Stomach (tissue), 4 donors: ENCODE results near the gene ZCCHC10.

Experiments
- EP300 ChIP-seq: sonication (generic); formaldehyde crosslinking; IDR thresholded peaks from one replicate; pipeline ENCODE4 v1.6.1; 2017; ENCODE audit warnings: antibody characterized with exemption
- TF ChIP-seq, protein P1 (sequence below), 7 experiments: fragments of 450-650 bp in 4 of 7; fragments of 200-600 bp in 3 of 7; sonication (generic) in 3 of 7; IDR thresholded peaks; one replicate each; pipeline ENCODE4 v1.5.1; 2016 to 2019; ENCODE audit warnings: antibody characterized with exemption in 7 of 7, control low read depth in 2 of 7, mild to moderate bottlenecking in 1 of 7

DNA sequence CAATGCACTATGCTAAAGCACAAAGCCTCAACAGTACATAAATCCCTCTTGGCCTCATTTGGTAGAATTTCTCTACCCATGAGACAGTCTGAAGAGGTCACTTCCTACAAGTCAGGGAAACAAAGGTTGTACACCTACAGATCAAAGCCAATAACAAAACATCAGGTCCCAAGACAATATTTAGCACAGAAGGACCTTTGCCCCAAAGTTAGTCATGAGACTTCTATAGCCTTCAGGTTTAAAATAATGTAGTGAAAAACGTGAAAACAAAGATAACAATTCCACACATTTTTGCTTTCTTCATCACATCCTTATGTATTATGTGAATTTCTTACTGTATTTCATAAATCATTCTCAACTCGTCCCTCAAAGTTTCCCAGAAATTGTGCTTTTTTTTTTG, 78.7 kb downstream of the ZCCHC10 start:
- TF ChIP-seq, protein P1, sequence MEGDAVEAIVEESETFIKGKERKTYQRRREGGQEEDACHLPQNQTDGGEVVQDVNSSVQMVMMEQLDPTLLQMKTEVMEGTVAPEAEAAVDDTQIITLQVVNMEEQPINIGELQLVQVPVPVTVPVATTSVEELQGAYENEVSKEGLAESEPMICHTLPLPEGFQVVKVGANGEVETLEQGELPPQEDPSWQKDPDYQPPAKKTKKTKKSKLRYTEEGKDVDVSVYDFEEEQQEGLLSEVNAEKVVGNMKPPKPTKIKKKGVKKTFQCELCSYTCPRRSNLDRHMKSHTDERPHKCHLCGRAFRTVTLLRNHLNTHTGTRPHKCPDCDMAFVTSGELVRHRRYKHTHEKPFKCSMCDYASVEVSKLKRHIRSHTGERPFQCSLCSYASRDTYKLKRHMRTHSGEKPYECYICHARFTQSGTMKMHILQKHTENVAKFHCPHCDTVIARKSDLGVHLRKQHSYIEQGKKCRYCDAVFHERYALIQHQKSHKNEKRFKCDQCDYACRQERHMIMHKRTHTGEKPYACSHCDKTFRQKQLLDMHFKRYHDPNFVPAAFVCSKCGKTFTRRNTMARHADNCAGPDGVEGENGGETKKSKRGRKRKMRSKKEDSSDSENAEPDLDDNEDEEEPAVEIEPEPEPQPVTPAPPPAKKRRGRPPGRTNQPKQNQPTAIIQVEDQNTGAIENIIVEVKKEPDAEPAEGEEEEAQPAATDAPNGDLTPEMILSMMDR (IDR thresholded peaks at IDR 0.05), result no peak
- no peak for TF ChIP-seq EP300
